Femur (tissue), 1 donor: ENCODE results near the gene SPDYE2.
A peak's percentile ranks its signal among the peaks of the same experiment; 100 is the strongest.
"Not testable (repeated sequence)": the region's sequence is repeated elsewhere in the genome, so short reads cannot be mapped to it uniquely, and the experiment has no call there.

Experiments used
- DNase-seq: peaks from one replicate; pipeline ENCODE4 v3.0.0-alpha.2; 2017

Gene SPDYE2

GRCh38 chr7:102550808-102551422, at the start of gene SPDYE2:
Gene SPDYE2, plus strand, starts transcription at chr7:102551226. Its CDS starts 2,030 bp downstream, at chr7:102553256.
- DNase-seq: not testable (repeated sequence)

- not testable (repeated sequence) for DNase-seq
These were observed 47.9 kb upstream of the SPDYE2 start for GRCh38 chr7:102503141-102503540.

- DNase-seq: not testable (repeated sequence)
These were observed 45.5 kb upstream of the SPDYE2 start for GRCh38 chr7:102505298-102506185.

- DNase-seq: not testable (repeated sequence)
These were observed 43.5 kb upstream of the SPDYE2 start for GRCh38 chr7:102507410-102508088.

- not testable (repeated sequence) for DNase-seq
These were observed 40.5 kb upstream of the SPDYE2 start for GRCh38 chr7:102510575-102510974.

GRCh38 chr7:102511860-102512522, 39.0 kb upstream of the SPDYE2 start:
- not testable (repeated sequence) for DNase-seq

GRCh38 chr7:102512642-102513221, 38.3 kb upstream of the SPDYE2 start:
- DNase-seq: peak; percentile 83

- not testable (repeated sequence) for DNase-seq
These were observed 35.9 kb upstream of the SPDYE2 start for GRCh38 chr7:102514881-102515721.

- not testable (repeated sequence) for DNase-seq
These were observed 35.1 kb upstream of the SPDYE2 start for GRCh38 chr7:102515889-102516288.

GRCh38 chr7:102516951-102517350, 34.1 kb upstream of the SPDYE2 start:
- not testable (repeated sequence) for DNase-seq

GRCh38 chr7:102517550-102518147, 33.4 kb upstream of the SPDYE2 start, which contains the start of gene RASA4B:
Gene RASA4B, minus strand, starts transcription at chr7:102517777. Its CDS starts 67 bp downstream, at chr7:102517710.
- DNase-seq: peak; percentile 22

GRCh38 chr7:102520797-102521196, 30.2 kb upstream of the SPDYE2 start:
- not testable (repeated sequence) for DNase-seq

- DNase-seq: not testable (repeated sequence)
These were observed 26.2 kb upstream of the SPDYE2 start for GRCh38 chr7:102524803-102525202.

- not testable (repeated sequence) for DNase-seq
These were observed 23.8 kb upstream of the SPDYE2 start for GRCh38 chr7:102527182-102527581.

- not testable (repeated sequence) for DNase-seq
These were observed 22.9 kb upstream of the SPDYE2 start for GRCh38 chr7:102527822-102528793.

GRCh38 chr7:102531583-102531982, 19.4 kb upstream of the SPDYE2 start:
- DNase-seq: not testable (repeated sequence)

GRCh38 chr7:102532127-102532526, 18.9 kb upstream of the SPDYE2 start:
- not testable (repeated sequence) for DNase-seq

GRCh38 chr7:102535062-102535615, 15.9 kb upstream of the SPDYE2 start:
- DNase-seq: not testable (repeated sequence)

GRCh38 chr7:102540604-102541003, 10.4 kb upstream of the SPDYE2 start:
- DNase-seq: not testable (repeated sequence)
